ENCODE measurements around the gene CTSD. TPM values are rescaled to one million over a fixed set of nuclear protein-coding genes. Genes with fewer than 3 reads are reported as not detected.

CTSD gene
- total and polyA plus RNA-seq, 7 experiments from 2014 or later, result 103 to 378 (median 186) TPM

DNA sequence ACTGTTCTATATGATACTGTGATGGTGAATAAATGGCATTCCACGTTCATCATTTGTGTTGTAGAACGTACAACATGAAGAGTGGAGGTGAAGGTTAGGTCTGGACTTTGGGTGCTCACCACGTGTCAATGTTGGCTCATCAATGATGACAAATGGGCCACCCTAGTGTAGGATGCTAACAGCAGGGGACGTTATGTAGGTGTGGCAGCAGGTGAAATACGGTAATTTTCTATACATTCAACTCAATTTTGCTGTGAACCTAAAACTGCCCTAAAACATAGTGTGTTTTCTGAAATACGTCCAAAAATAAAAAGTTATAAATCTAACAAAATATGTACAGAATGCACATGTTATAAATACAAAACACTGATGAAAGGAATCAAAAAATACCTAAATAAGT lies 60.6 kb downstream of the CTSD start:
- Mint-ChIP-seq H3K4me3 (no peak overlapping the region), H3K4me1 (peaks cover 9 to 22% (median 18%) of the 10 kb centered on the region in 7 donors), H3K9me3 (peaks cover 0 to 23% (median 10%) of the 10 kb centered on the region in 11 donors), H3K36me3 (peaks cover 0 to 12% (median 2%) of the 10 kb centered on the region in 5 donors), H3K27ac (no peak overlapping the region), H3K27me3 (peaks cover 0 to 14% (median 0%) of the 10 kb centered on the region in 5 donors)
- Histone ChIP-seq H3K4me1 (ENCODE audit: control insufficient read depth in 2 of 2, insufficient read depth in 2 of 2, low read length in 2 of 2) (peaks cover 4 to 12% of the 10 kb centered on the region in 2 donors), H3K27ac (ENCODE audit: low read depth, low read length) (no peak overlapping the region), H3K36me3 (ENCODE audit: control insufficient read depth in 2 of 3, insufficient read depth in 3 of 3, low read length in 3 of 3) (no peaks in the 10 kb centered on the region), H3K4me3 (ENCODE audit: low read length) (no peak overlapping the region), H3K27me3 (ENCODE audit: control insufficient read depth in 2 of 2, insufficient read depth in 2 of 2, low read length in 2 of 2) (no peaks in the 10 kb centered on the region), H3K9me3 (ENCODE audit: control insufficient read depth in 2 of 3, low read length in 3 of 3) (peaks cover 0 to 17% (median 0%) of the 10 kb centered on the region in 3 experiments)
- ChIA-PET CTCF (interaction anchor here (0.7 kb wide), 1 partner anchor 299 kb away, joined by 3 read pairs; no protein-coding TSS in a partner anchor), POLR2A (no interaction called here)
- intact Hi-C loops (cut with micrococcal nuclease), result no loop called here
- DNase-seq (no peak), ATAC-seq (no peak)

Other genes starting within 250 kb of the CTSD start
- 10 to 100 TPM in 2 of 5 experiments, 1 to 10 TPM in 2, under 1 TPM in 1; 0.41 to 79.3 (median 4.4) TPM for gene DUSP8, start 191.7 kb downstream of the CTSD start, total RNA-seq
- gene DUSP8, start 191.7 kb downstream of the CTSD start, polyA plus RNA-seq, result under 1 TPM; 0.22 to 0.35 TPM
- not detected for gene KRTAP5-1, start 178.6 kb downstream of the CTSD start, total RNA-seq
- not detected for gene KRTAP5-1, start 178.6 kb downstream of the CTSD start, polyA plus RNA-seq
- gene KRTAP5-2, start 165.6 kb downstream of the CTSD start, total RNA-seq, result not detected
- gene KRTAP5-2, start 165.6 kb downstream of the CTSD start, polyA plus RNA-seq, result not detected
- not detected for gene KRTAP5-3, start 155.5 kb downstream of the CTSD start, total RNA-seq
- not detected for gene KRTAP5-3, start 155.5 kb downstream of the CTSD start, polyA plus RNA-seq
- gene KRTAP5-4, start 141.8 kb downstream of the CTSD start, total RNA-seq, result not detected
- gene KRTAP5-4, start 141.8 kb downstream of the CTSD start, polyA plus RNA-seq, result not detected
- gene KRTAP5-5, start 134.2 kb downstream of the CTSD start, total RNA-seq, result not detected
- not detected for gene KRTAP5-5, start 134.2 kb downstream of the CTSD start, polyA plus RNA-seq
- not detected for gene KRTAP5-6, start 66.7 kb downstream of the CTSD start, total RNA-seq
- not detected for gene KRTAP5-6, start 66.7 kb downstream of the CTSD start, polyA plus RNA-seq
- gene IFITM10, start 13.3 kb downstream of the CTSD start, total RNA-seq, result 10 to 100 TPM in 1 of 5 experiments, 1 to 10 TPM in 4; 1.4 to 16.0 (median 2.1) TPM
- gene IFITM10, start 13.3 kb downstream of the CTSD start, polyA plus RNA-seq, result not detected
- gene SYT8, start 71.1 kb upstream of the CTSD start, total RNA-seq, result not detected
- gene SYT8, start 71.1 kb upstream of the CTSD start, polyA plus RNA-seq, result not detected
- 1 to 10 TPM in 1 of 5 experiments, under 1 TPM in 1, not detected in 3; 0.61 to 8.8 TPM for gene TNNI2, start 75.1 kb upstream of the CTSD start, total RNA-seq
- under 1 TPM in 1 of 2 donors, not detected in 1; 0.46 TPM for gene TNNI2, start 75.1 kb upstream of the CTSD start, polyA plus RNA-seq
- gene LSP1, start 89.2 kb upstream of the CTSD start, total RNA-seq, result 100 to 1,000 TPM; 248 to 578 (median 289) TPM
- 100 to 1,000 TPM; 295 to 394 TPM for gene LSP1, start 89.2 kb upstream of the CTSD start, polyA plus RNA-seq
- under 1 TPM in 2 of 5 experiments, not detected in 3; 0.07 to 0.10 TPM for gene PRR33, start 128.0 kb upstream of the CTSD start, total RNA-seq
- under 1 TPM in 1 of 2 donors, not detected in 1; 0.17 TPM for gene PRR33, start 128.0 kb upstream of the CTSD start, polyA plus RNA-seq
- 10 to 100 TPM in 4 of 5 experiments, 1 to 10 TPM in 1; 9.8 to 37.1 (median 19.7) TPM for gene TNNT3, start 155.8 kb upstream of the CTSD start, total RNA-seq
- gene TNNT3, start 155.8 kb upstream of the CTSD start, polyA plus RNA-seq, result under 1 TPM in 1 of 2 donors, not detected in 1; 0.31 TPM
- 10 to 100 TPM; 43.8 to 54.8 (median 50.4) TPM for gene MRPL23, start 183.4 kb upstream of the CTSD start, total RNA-seq
- 10 to 100 TPM; 11.3 to 17.0 TPM for gene MRPL23, start 183.4 kb upstream of the CTSD start, polyA plus RNA-seq
- under 1 TPM in 2 of 5 experiments, not detected in 3; 0.29 to 0.44 TPM for gene H19, start 233.9 kb upstream of the CTSD start, total RNA-seq
- not detected for gene H19, start 233.9 kb upstream of the CTSD start, polyA plus RNA-seq